Transverse colon (tissue), 4 donors: ENCODE measurements around the gene ITGAE. TPM values are rescaled to one million over a fixed set of nuclear protein-coding genes. Genes with fewer than 3 reads are reported as not detected.
"Not testable (repeated sequence)": the region's sequence is repeated elsewhere in the genome, so short reads cannot be mapped to it uniquely, and the experiment has no call there.

ENCODE experiments used
- DNase-seq: peaks from one replicate; pipeline ENCODE4 v3.0.0-alpha.2; 2019
- H3K27ac ChIP-seq, 4 donors: fragments of 200-600 bp; sonication (generic); 2 replicates each; pipeline ENCODE4 v1.5.1; 2016 to 2018; ENCODE audit warnings: inconsistent platforms in 4 of 4
- H3K27me3 ChIP-seq: fragments of 200-600 bp; sonication (generic); 2 replicates; pipeline ENCODE4 v1.5.1; 2017; ENCODE audit warnings: inconsistent platforms
- H3K36me3 ChIP-seq, 4 donors: fragments of 200-600 bp; sonication (generic); 2 replicates each; pipeline ENCODE4 v1.5.1; 2017 to 2019; ENCODE audit warnings: inconsistent platforms in 4 of 4
- H3K4me1 ChIP-seq, 4 donors: fragments of 200-600 bp; sonication (generic); 2 replicates each; pipeline ENCODE4 v1.5.1; 2017 to 2020; ENCODE audit warnings: inconsistent platforms in 4 of 4
- H3K4me3 ChIP-seq, 4 donors: fragments of 200-600 bp; sonication (generic); 1 replicate in 1 of 4; 2 replicates in 3 of 4; pipeline versions ENCODE4 v1.5.1 to v1.6.1; 2017 to 2019; ENCODE audit warnings: inconsistent platforms in 4 of 4
- H3K9me3 ChIP-seq, 2 donors: fragments of 200-600 bp; sonication (generic); 2 replicates each; pipeline ENCODE4 v1.5.1; 2017 to 2019; ENCODE audit warnings: inconsistent platforms in 2 of 2
- EP300 ChIP-seq: sonication (generic); formaldehyde crosslinking; IDR thresholded peaks from one replicate; pipeline ENCODE4 v1.6.1; 2017; ENCODE audit warnings: antibody characterized with exemption, low read depth
- POLR2A ChIP-seq: fragments of 450-650 bp; IDR thresholded peaks from one replicate; pipeline ENCODE4 v1.6.1; 2016; ENCODE audit warnings: antibody characterized with exemption, mild to moderate bottlenecking, moderate library complexity
- POLR2AphosphoS5 ChIP-seq, 3 donors: sonication (generic); formaldehyde crosslinking; IDR thresholded peaks; one replicate each; pipeline ENCODE4 v1.6.1; 2016; ENCODE audit warnings: antibody characterized with exemption in 3 of 3
- WGBS, 2 donors: methylation state at CpG; one replicate each; pipeline ENCODE4 v1.1.5; 2018; ENCODE audit warnings: low coverage in 1 of 2; 5-methylcytosine and 5-hydroxymethylcytosine counted together
- in situ Hi-C, 4 donors: fragments of 200-750 bp; cut with MboI; loops; one replicate each; pipeline versions ENCODE4 v1.15.0 to v1.15.1; 2017; ENCODE audit warnings: low sequenced_read_pairs in 3 of 4, low pct_ligation_motif_present in 1 of 4, low pct_unique_long_range_greater_than_20kb in 1 of 4
- intact Hi-C: fragments of 100-400 bp; cut with DNase I; formaldehyde crosslinking; loops from one replicate; pipeline ENCODE4 v1.15.1; 2023; ENCODE audit warnings: low total_unique reads
- total RNA-seq, 4 donors: library from RNA; depleted of rRNA; stranded (reverse); fragments of >200 nt; gene quantifications; one replicate each; pipeline ENCODE4 v1.1.0, GENCODE V29; 2016
- TF ChIP-seq, protein P1 (sequence below), 5 experiments: fragments of 200-600 bp in 3 of 5; fragments of 450-650 bp in 2 of 5; sonication (generic) in 3 of 5; IDR thresholded peaks; 1 replicate in 2 of 5; 2 replicates in 3 of 5; pipeline ENCODE4 v1.5.1; 2016 to 2017; ENCODE audit warnings: antibody characterized with exemption in 5 of 5, inconsistent platforms in 3 of 5, mild to moderate bottlenecking in 2 of 5, moderate library complexity in 1 of 5

The ITGAE gene
- total RNA-seq, 4 donors from 2014 or later: 2.8 to 23.1 (median 14.5) TPM

DNA sequence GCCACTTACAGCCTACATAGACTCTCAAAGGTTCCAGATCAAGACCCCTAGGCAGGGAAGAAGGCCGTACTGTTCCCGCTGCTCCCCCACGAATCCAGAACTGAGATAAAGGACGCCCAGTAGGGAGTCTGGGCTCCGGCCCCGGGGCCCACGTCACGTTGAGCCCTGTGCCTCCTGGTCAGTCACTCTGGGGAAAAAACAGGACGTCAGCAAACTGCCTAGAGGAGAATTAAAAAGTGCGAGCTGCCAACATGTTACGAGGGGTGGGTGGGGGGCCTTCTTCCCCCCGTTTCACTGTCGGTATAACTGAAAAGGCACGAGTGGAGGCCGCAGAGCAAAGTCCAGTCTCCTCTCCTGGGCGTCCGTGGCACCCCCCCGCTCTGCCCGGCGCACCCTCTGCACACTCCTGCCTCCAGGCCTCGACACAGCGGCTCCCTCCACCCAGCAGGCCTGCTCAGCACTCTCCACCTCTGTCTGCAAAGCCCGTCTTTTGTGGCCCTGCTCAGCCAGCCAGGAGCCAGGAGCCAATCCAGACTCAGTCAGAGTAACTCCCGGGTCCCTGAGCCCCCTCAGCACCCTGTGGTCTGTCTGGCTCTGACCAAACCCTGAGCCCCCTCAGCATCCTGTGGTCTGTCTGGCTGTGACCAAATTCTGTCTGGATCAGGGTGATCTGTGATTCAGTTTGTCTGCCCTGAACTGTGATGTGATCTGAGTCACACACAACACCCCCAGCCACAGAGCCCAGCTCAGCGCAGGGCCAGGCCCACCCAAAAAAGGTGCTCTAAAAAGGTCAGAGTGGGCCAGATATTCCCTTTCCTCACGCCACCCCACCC lies 6.2 kb downstream of the ITGAE start:
- Histone ChIP-seq H3K36me3 (no peaks in the 10 kb centered on the region), H3K27ac (no peak overlapping the region), H3K4me3 (no peak overlapping the region), H3K27me3 (no peaks in the 10 kb centered on the region), H3K4me1 (no peaks in the 10 kb centered on the region), H3K9me3 (no peaks in the 10 kb centered on the region)
- in situ Hi-C loops: no loop called here
- 60 to 80% methylated on average over 1 to 26 of the region's 26 CpGs for WGBS, 2 donors
- intact Hi-C loops: no loop called here
- DNase-seq: no peak
- no peak for TF ChIP-seq EP300
- TF ChIP-seq POLR2A: no peak
- TF ChIP-seq, protein P1, sequence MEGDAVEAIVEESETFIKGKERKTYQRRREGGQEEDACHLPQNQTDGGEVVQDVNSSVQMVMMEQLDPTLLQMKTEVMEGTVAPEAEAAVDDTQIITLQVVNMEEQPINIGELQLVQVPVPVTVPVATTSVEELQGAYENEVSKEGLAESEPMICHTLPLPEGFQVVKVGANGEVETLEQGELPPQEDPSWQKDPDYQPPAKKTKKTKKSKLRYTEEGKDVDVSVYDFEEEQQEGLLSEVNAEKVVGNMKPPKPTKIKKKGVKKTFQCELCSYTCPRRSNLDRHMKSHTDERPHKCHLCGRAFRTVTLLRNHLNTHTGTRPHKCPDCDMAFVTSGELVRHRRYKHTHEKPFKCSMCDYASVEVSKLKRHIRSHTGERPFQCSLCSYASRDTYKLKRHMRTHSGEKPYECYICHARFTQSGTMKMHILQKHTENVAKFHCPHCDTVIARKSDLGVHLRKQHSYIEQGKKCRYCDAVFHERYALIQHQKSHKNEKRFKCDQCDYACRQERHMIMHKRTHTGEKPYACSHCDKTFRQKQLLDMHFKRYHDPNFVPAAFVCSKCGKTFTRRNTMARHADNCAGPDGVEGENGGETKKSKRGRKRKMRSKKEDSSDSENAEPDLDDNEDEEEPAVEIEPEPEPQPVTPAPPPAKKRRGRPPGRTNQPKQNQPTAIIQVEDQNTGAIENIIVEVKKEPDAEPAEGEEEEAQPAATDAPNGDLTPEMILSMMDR (IDR thresholded peaks at IDR 0.05): no peak
- TF ChIP-seq POLR2AphosphoS5 (IDR thresholded peaks at IDR 0.05): no peak

DNA sequence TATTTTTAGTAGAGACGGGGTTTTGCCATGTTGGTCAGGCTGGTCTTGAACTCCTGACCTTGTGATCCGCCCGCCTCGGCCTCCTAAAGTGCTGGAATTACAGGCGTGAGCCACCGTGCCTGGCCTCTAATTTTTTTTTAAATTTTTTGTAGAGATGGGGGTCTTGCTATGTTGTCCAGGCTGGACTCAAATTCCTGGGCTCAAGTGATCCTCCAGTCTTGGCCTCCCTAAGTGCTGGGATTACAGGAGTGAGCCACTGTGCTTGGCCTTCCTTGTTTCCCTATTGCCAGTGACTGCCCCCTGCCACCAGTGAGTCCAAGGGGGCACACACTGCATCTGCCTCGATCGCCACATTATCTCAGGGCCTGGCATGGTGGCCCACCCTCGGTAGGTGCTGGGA lies 6.8 kb downstream of the ITGAE start:
- H3K36me3 ChIP-seq, H3K27ac ChIP-seq, H3K4me1 ChIP-seq, H3K27me3 ChIP-seq, in situ Hi-C loops, H3K9me3 ChIP-seq, DNase-seq, H3K4me3 ChIP-seq, intact Hi-C loops: not testable (repeated sequence)
- WGBS, 2 donors: 96 to 100% methylated on average over 2 to 9 of the region's 9 CpGs

DNA sequence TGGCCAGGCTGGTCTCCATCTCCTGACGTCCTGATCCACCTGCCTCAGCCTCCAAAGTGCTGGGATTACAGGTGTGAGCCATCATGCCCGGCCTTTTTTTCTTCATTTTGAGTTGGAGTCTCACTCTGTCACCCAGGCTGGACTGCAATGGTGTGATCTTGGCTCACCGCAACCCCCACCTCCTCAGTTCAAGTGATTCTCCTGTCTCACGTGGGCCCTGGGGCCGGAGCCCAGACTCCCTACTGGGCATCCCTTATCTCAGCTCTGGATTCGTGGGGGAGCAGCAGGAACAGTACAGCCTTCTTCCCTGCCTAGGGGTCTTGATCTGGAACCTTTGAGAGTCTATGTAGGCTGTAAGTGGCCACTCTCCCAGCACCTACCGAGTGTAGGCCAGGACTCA lies 7.7 kb downstream of the ITGAE start:
- DNase-seq, H3K9me3 ChIP-seq, H3K27ac ChIP-seq, H3K4me3 ChIP-seq, H3K27me3 ChIP-seq, in situ Hi-C loops, H3K4me1 ChIP-seq, H3K36me3 ChIP-seq, intact Hi-C loops: not testable (repeated sequence)
- 91 to 100% methylated on average over 3 to 7 of the region's 7 CpGs for WGBS, 2 donors

DNA sequence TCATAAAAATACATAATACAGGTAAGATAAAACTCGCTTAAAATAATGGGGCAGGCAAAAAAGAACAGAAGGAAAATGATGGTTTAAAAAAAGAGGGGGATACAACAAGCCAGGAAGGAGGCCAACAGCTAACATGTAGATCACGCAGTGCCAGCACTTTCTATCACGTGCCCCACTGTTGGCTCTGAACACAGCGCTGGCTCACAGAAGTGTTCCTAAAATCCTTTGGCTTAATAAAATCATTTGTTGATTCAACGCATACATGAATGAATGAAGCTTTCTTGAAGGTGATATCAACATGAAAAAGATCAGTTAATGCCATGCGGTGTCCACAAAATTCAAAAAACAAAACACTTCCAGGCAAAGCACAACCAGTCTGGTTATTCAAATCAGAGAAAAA lies 8.5 kb downstream of the ITGAE start:
- no peak for DNase-seq
- H3K27me3 ChIP-seq: no peaks in the 10 kb centered on the region
- TF ChIP-seq EP300 (no peak), POLR2AphosphoS5 (IDR thresholded peaks at IDR 0.05) (no peak), POLR2A (no peak)
- TF ChIP-seq, protein P1 (IDR thresholded peaks at IDR 0.05): no peak
- intact Hi-C loops (no loop called here), in situ Hi-C loops (no loop called here)
- no peaks in the 10 kb centered on the region for H3K4me1 ChIP-seq
- no peaks in the 10 kb centered on the region for H3K36me3 ChIP-seq
- 61 to 64% methylated on average over 5 to 6 of the region's 6 CpGs for WGBS, 2 donors
- no peaks in the 10 kb centered on the region for H3K9me3 ChIP-seq
- no peak overlapping the region for H3K27ac ChIP-seq
- no peak overlapping the region for H3K4me3 ChIP-seq

DNA sequence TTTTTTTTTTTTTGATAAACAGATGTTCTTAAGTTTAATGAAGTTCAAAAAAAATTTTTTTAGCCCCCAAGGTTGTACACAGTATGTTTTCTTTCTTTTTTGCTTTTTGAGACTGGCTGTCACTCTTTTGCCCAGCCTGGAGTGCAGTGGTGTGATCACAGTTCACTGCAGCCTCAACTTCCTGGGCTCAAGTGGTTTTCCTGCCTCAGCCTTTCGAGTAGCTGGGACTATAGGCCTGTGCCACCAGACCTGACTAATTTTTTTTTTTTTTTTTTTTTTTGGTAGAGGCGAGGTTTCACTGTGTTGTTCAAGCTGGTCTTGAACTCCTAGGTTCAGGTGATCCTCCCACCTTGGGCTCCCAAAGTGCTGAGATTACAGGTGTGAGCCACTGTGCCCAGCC lies 12.8 kb downstream of the ITGAE start:
- 50 to 60% methylated on average over 1 to 2 of the region's 2 CpGs for WGBS, 2 donors
- DNase-seq: no peak
- no peak for TF ChIP-seq EP300
- TF ChIP-seq POLR2A: no peak
- TF ChIP-seq, protein P1 (IDR thresholded peaks at IDR 0.05): no peak
- TF ChIP-seq POLR2AphosphoS5 (IDR thresholded peaks at IDR 0.05): no peak
- Histone ChIP-seq H3K9me3 (no peaks in the 10 kb centered on the region), H3K27me3 (no peaks in the 10 kb centered on the region), H3K4me1 (no peaks in the 10 kb centered on the region), H3K36me3 (no peaks in the 10 kb centered on the region), H3K27ac (no peak overlapping the region), H3K4me3 (no peak overlapping the region)
- intact Hi-C loops (no loop called here), in situ Hi-C loops (no loop called here)

DNA sequence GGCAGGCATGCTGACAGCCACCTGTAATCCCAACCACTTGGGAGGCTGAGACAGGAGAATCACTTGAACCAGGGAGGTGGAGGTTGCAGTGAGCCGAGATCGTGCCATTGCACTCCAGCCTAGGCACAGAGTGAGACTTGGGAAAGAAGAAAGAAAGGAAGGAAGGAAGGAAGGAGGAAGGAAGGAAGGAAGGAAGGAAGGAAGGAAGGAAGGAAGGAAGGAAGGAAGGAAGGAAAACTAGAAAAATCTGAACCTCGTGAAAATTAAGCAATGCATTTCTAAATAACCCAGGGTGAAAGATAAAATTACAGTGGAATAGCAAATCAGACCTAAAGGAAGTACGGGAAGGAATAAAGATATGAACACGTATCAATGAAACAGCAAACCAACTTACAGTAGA lies 15.7 kb downstream of the ITGAE start:
- intact Hi-C loops, H3K4me3 ChIP-seq, H3K36me3 ChIP-seq, H3K27ac ChIP-seq, H3K4me1 ChIP-seq, in situ Hi-C loops, H3K27me3 ChIP-seq, DNase-seq, H3K9me3 ChIP-seq: not testable (repeated sequence)
- 77 to 78% methylated on average over 3 to 5 of the region's 5 CpGs for WGBS, 2 donors
